Body of pancreas (tissue), 4 donors: Measurements from ENCODE around the gene CNOT10. TPM values are rescaled to one million over a fixed set of nuclear protein-coding genes. Genes with fewer than 3 reads are reported as not detected.

Source experiments
- ATAC-seq: fragments of 150-250 bp; one replicate; pipeline ENCODE4 v1.9.1; 2016
- DNase-seq, 4 donors: peaks; one replicate each; pipeline ENCODE4 v3.0.0-alpha.2; 2019
- H3K27ac ChIP-seq, 4 donors: fragments of 200-600 bp; sonication (generic); 1 replicate in 3 of 4; 2 replicates in 1 of 4; pipeline versions ENCODE4 v1.5.1 to v1.6.1; 2016 to 2019; ENCODE audit warnings: mild to moderate bottlenecking in 1 of 4, mixed read lengths in 1 of 4, moderate library complexity in 1 of 4
- H3K27me3 ChIP-seq, 2 donors: fragments of 200-600 bp; sonication (generic); one replicate each; pipeline ENCODE4 v1.6.0; 2016; ENCODE audit warnings: mild to moderate bottlenecking in 1 of 2
- H3K36me3 ChIP-seq, 2 donors: fragments of 200-600 bp; sonication (generic); replicated peaks in 1 of 2; 2 replicates each; pipeline ENCODE4 v1.5.1; 2016; ENCODE audit warnings: low read depth in 2 of 2; ENCODE audit not compliant: insufficient read depth in 1 of 2
- H3K4me1 ChIP-seq: fragments of 200-600 bp; sonication (generic); one replicate; pipeline ENCODE4 v1.6.0; 2016
- H3K4me3 ChIP-seq, 2 donors: fragments of 200-600 bp; sonication (generic); 1 replicate in 1 of 2; 2 replicates in 1 of 2; pipeline ENCODE4 v1.5.1; 2016 to 2019
- H3K9me3 ChIP-seq, 3 donors: fragments of 200-600 bp; sonication (generic); 1 replicate in 2 of 3; 2 replicates in 1 of 3; pipeline ENCODE4 v1.5.1; 2016
- CTCF ChIP-seq, 7 experiments: fragments of 450-650 bp in 4 of 7; fragments of 200-600 bp in 3 of 7; sonication (generic) in 3 of 7; IDR thresholded peaks; one replicate each; pipeline ENCODE4 v1.5.1; 2016 to 2019; ENCODE audit warnings: antibody characterized with exemption in 7 of 7
- POLR2A ChIP-seq, 3 donors: fragments of 450-650 bp; IDR thresholded peaks; one replicate each; pipeline ENCODE4 v1.6.1; 2016; ENCODE audit warnings: antibody characterized with exemption in 3 of 3, mild to moderate bottlenecking in 2 of 3
- WGBS, 2 donors: methylation state at CpG; one replicate each; pipeline ENCODE4 v1.1.5; 2017; 5-methylcytosine and 5-hydroxymethylcytosine counted together
- intact Hi-C: fragments of 100-400 bp; cut with DNase I; formaldehyde crosslinking; loops from one replicate; pipeline ENCODE4 v1.15.1; 2023
- total RNA-seq, 2 donors: library from RNA; depleted of rRNA; stranded (reverse); fragments of >200 nt; gene quantifications; one replicate each; pipeline ENCODE4 v1.1.0, GENCODE V29; 2016

Gene CNOT10
- total RNA-seq, 2 donors from 2014 or later: 10.4 to 22.1 TPM

- no peak for TF ChIP-seq CTCF (IDR thresholded peaks at IDR 0.05)
- TF ChIP-seq POLR2A (IDR thresholded peaks at IDR 0.05): no peak
- peaks cover 17% of the 10 kb centered on the region for H3K4me1 ChIP-seq
- no peaks in the 10 kb centered on the region for H3K36me3 ChIP-seq
- ATAC-seq (peak; percentile 24), DNase-seq (peak; percentile 6 to 51 (median 16))
- peaks cover 0 to 37% of the 10 kb centered on the region in 2 donors for H3K27me3 ChIP-seq
- H3K9me3 ChIP-seq: peaks cover 0 to 15% (median 0%) of the 10 kb centered on the region in 3 donors
- intact Hi-C loops: no loop called here
- no peak overlapping the region for H3K4me3 ChIP-seq
- WGBS, 2 donors: 23 to 54% methylated on average over 10 to 44 of the region's 44 CpGs
- no peak overlapping the region for H3K27ac ChIP-seq
These were observed 136.8 kb downstream of the CNOT10 start for GRCh38 chr3:32821686-32822296.

- intact Hi-C loops: no loop called here
These were observed 137.9 kb downstream of the CNOT10 start for GRCh38 chr3:32822609-32823498.

More at GRCh38 chr3:32822609-32823498, 137.9 kb downstream of the CNOT10 start:
- ATAC-seq (no peak), DNase-seq (no peak)
- H3K9me3 ChIP-seq: peaks cover 0 to 15% (median 0%) of the 10 kb centered on the region in 3 donors
- H3K4me3 ChIP-seq: no peak overlapping the region
- TF ChIP-seq CTCF (IDR thresholded peaks at IDR 0.05) (no peak), POLR2A (IDR thresholded peaks at IDR 0.05) (no peak)
- H3K27me3 ChIP-seq: peaks cover 0 to 27% of the 10 kb centered on the region in 2 donors
- 89% methylated on average over 5 of the region's 5 CpGs for WGBS, 2 donors
- H3K4me1 ChIP-seq: peaks cover 7% of the 10 kb centered on the region
- no peak overlapping the region for H3K27ac ChIP-seq
- H3K36me3 ChIP-seq: no peaks in the 10 kb centered on the region

Other genes starting within 250 kb of the CNOT10 start
- gene CMTM6, start 182.3 kb upstream of the CNOT10 start, total RNA-seq: 10 to 100 TPM; 20.2 to 40.9 TPM
- 10 to 100 TPM in 1 of 2 donors, 1 to 10 TPM in 1; 7.6 to 16.3 TPM for gene DYNC1LI1, start 114.3 kb upstream of the CNOT10 start, total RNA-seq
- not detected for gene TRIM71, start 132.8 kb downstream of the CNOT10 start, total RNA-seq